Measurements from ENCODE around the gene KL.

KL gene

GRCh38 chr13:32989942-32990341 lies 26.3 kb upstream of the KL start:
- no peak overlapping the region for H3K4me3 ChIP-seq (ENCODE audit: low read depth, low read length)
- H3K36me3 ChIP-seq = no peaks in the 10 kb centered on the region
- no peak for DNase-seq
- no peaks in the 10 kb centered on the region for H3K9me3 ChIP-seq (ENCODE audit: severe bottlenecking)
- H3K27ac ChIP-seq = no peak overlapping the region
- TF ChIP-seq CTCF (IDR thresholded peaks at IDR 0.05; ENCODE audit: low read depth, low read length) = no peak
- H3K27me3 ChIP-seq (ENCODE audit: insufficient read depth, low read depth, severe bottlenecking) = no peaks in the 10 kb centered on the region

- no peak for TF ChIP-seq CTCF (IDR thresholded peaks at IDR 0.05; ENCODE audit: low read depth, low read length)
- no peaks in the 10 kb centered on the region for H3K9me3 ChIP-seq (ENCODE audit: severe bottlenecking)
- H3K27ac ChIP-seq = no peak overlapping the region
- no peaks in the 10 kb centered on the region for H3K36me3 ChIP-seq
- no peak overlapping the region for H3K4me3 ChIP-seq (ENCODE audit: low read depth, low read length)
- no peaks in the 10 kb centered on the region for H3K27me3 ChIP-seq (ENCODE audit: insufficient read depth, low read depth, severe bottlenecking)
- DNase-seq = no peak
These were observed 23.1 kb upstream of the KL start for GRCh38 chr13:32993145-32993544.

GRCh38 chr13:32997399-32997798 lies 18.8 kb upstream of the KL start:
- no peak for TF ChIP-seq CTCF (IDR thresholded peaks at IDR 0.05; ENCODE audit: low read depth, low read length)
- Histone ChIP-seq H3K9me3 (ENCODE audit: severe bottlenecking) (no peaks in the 10 kb centered on the region), H3K4me3 (ENCODE audit: low read depth, low read length) (no peak overlapping the region), H3K36me3 (no peaks in the 10 kb centered on the region), H3K27me3 (ENCODE audit: insufficient read depth, low read depth, severe bottlenecking) (no peaks in the 10 kb centered on the region), H3K27ac (no peak overlapping the region)
- DNase-seq = no peak

- Histone ChIP-seq H3K9me3 (ENCODE audit: severe bottlenecking) (no peaks in the 10 kb centered on the region), H3K36me3 (no peaks in the 10 kb centered on the region), H3K27me3 (ENCODE audit: insufficient read depth, low read depth, severe bottlenecking) (no peaks in the 10 kb centered on the region), H3K27ac (no peak overlapping the region), H3K4me3 (ENCODE audit: low read depth, low read length) (no peak overlapping the region)
- no peak for DNase-seq
- no peak for TF ChIP-seq CTCF (IDR thresholded peaks at IDR 0.05; ENCODE audit: low read depth, low read length)
These were observed 17.3 kb upstream of the KL start for GRCh38 chr13:32998966-32999365.

- H3K27me3 ChIP-seq (ENCODE audit: insufficient read depth, low read depth, severe bottlenecking) = no peaks in the 10 kb centered on the region
- no peak for TF ChIP-seq CTCF (IDR thresholded peaks at IDR 0.05; ENCODE audit: low read depth, low read length)
- no peak for DNase-seq
These were observed 15.9 kb upstream of the KL start for GRCh38 chr13:33000365-33000764.

GRCh38 chr13:33003458-33004019 lies 12.7 kb upstream of the KL start:
- DNase-seq = no peak
- H3K9me3 ChIP-seq (ENCODE audit: severe bottlenecking) = peaks cover 7% of the 10 kb centered on the region
- H3K27ac ChIP-seq = no peak overlapping the region
- no peaks in the 10 kb centered on the region for H3K36me3 ChIP-seq
- H3K4me3 ChIP-seq (ENCODE audit: low read depth, low read length) = no peak overlapping the region
- no peak for TF ChIP-seq CTCF (IDR thresholded peaks at IDR 0.05; ENCODE audit: low read depth, low read length)
- no peaks in the 10 kb centered on the region for H3K27me3 ChIP-seq (ENCODE audit: insufficient read depth, low read depth, severe bottlenecking)

More at GRCh38 chr13:33000365-33000764, 15.9 kb upstream of the KL start:
- Histone ChIP-seq H3K36me3 (no peaks in the 10 kb centered on the region), H3K4me3 (ENCODE audit: low read depth, low read length) (no peak overlapping the region), H3K27ac (no peak overlapping the region), H3K9me3 (ENCODE audit: severe bottlenecking) (no peaks in the 10 kb centered on the region)

Measured in WERI-Rb-1 (cell line).